Neural cell (in vitro differentiated cells): ENCODE results near the gene MAST1. TPM values are rescaled to one million over a fixed set of nuclear protein-coding genes. Genes with fewer than 3 reads are reported as not detected.

Experiments used
- H2AFZ ChIP-seq: fragments of 200-600, 300-800 bp; sonication (generic), shearing (Covaris generic); 2 replicates; pipeline ENCODE4 v1.6.0; 2014; ENCODE audit warnings: low read depth, mild to moderate bottlenecking, antibody characterized with exemption, low read length, moderate library complexity
- H3F3A ChIP-seq: fragments of 200-600 bp; shearing (Covaris generic); 2 replicates; pipeline ENCODE4 v1.6.1; 2016; ENCODE audit warnings: mild to moderate bottlenecking, moderate library complexity, mixed read lengths, antibody characterized with exemption, low read length; ENCODE audit not compliant: insufficient read depth, poor library complexity, severe bottlenecking
- H3K27ac ChIP-seq: fragments of 200-600, 300-800 bp; sonication (generic), shearing (Covaris generic); 2 replicates; pipeline ENCODE4 v1.5.1; 2014; ENCODE audit warnings: mild to moderate bottlenecking, low read length, moderate library complexity
- H3K27me3 ChIP-seq: fragments of 300-800, 200-600 bp; sonication (generic), shearing (Covaris generic); 2 replicates; pipeline ENCODE4 v1.6.0; 2014; ENCODE audit warnings: mild to moderate bottlenecking, low read depth, low read length, moderate library complexity; ENCODE audit not compliant: insufficient read depth
- H3K36me3 ChIP-seq: fragments of 300-800, 200-600 bp; sonication (generic), shearing (Covaris generic); 2 replicates; pipeline ENCODE4 v1.5.1; 2014; ENCODE audit warnings: mild to moderate bottlenecking, antibody characterized with exemption, low read length, moderate library complexity; ENCODE audit not compliant: insufficient read depth
- H3K4me2 ChIP-seq: fragments of 300-800, 200-600 bp; sonication (generic), shearing (Covaris generic); 2 replicates; pipeline ENCODE4 v1.6.0; 2014; ENCODE audit warnings: mild to moderate bottlenecking, low read length
- H3K4me3 ChIP-seq: fragments of 300-800, 200-600 bp; sonication (generic), shearing (Covaris generic); 2 replicates; pipeline ENCODE4 v1.5.1; 2014; ENCODE audit warnings: mild to moderate bottlenecking, low read length, moderate library complexity
- H3K79me2 ChIP-seq: fragments of 200-600 bp; shearing (Covaris generic); replicated peaks from 2 replicates; pipeline ENCODE4 v1.6.0; 2014; ENCODE audit warnings: mild to moderate bottlenecking, low read length, moderate library complexity; ENCODE audit not compliant: insufficient read depth
- H3K9ac ChIP-seq: fragments of 300-800, 200-600 bp; sonication (generic), shearing (Covaris generic); 2 replicates; pipeline ENCODE4 v1.6.1; 2016; ENCODE audit warnings: mild to moderate bottlenecking, low read length, mixed read lengths
- H3K9me2 ChIP-seq: fragments of 200-600 bp; shearing (Covaris generic); 2 replicates; pipeline ENCODE4 v1.6.1; 2016; ENCODE audit warnings: mild to moderate bottlenecking, low read length, mixed read lengths; ENCODE audit not compliant: insufficient read depth
- H3K9me3 ChIP-seq: fragments of 200-600, 300-800 bp; sonication (generic), shearing (Covaris generic); 2 replicates; pipeline ENCODE4 v1.6.1; 2016; ENCODE audit warnings: mild to moderate bottlenecking, mixed run types, low read length, moderate library complexity, mixed read lengths
- H4K20me1 ChIP-seq: fragments of 200-600 bp; shearing (Covaris generic); 2 replicates; pipeline ENCODE4 v1.6.1; 2016; ENCODE audit warnings: mild to moderate bottlenecking, mixed run types; ENCODE audit not compliant: insufficient read depth
- CTCF ChIP-seq: fragments of 450-650 bp; IDR thresholded peaks from 2 replicates; pipeline ENCODE4 v1.5.1; 2014; ENCODE audit warnings: antibody characterized with exemption, mild to moderate bottlenecking, moderate library complexity; ENCODE audit not compliant: poor library complexity, severe bottlenecking
- EP300 ChIP-seq: fragments of 450-650 bp; conservative IDR thresholded peaks from 2 replicates; pipeline ENCODE4 v1.6.1; 2014; ENCODE audit warnings: antibody characterized with exemption, mild to moderate bottlenecking, moderate library complexity; ENCODE audit not compliant: poor library complexity, severe bottlenecking
- EZH2 ChIP-seq: fragments of 200-600, 300-800 bp; shearing (Covaris generic), sonication (generic); IDR thresholded peaks from 2 replicates; pipeline ENCODE4 v1.6.1; 2014; ENCODE audit warnings: antibody characterized with exemption, low read length, borderline replicate concordance, mild to moderate bottlenecking; ENCODE audit not compliant: insufficient read depth, poor library complexity, severe bottlenecking
- MXI1 ChIP-seq: fragments of 450-650 bp; conservative IDR thresholded peaks from 2 replicates; pipeline ENCODE4 v1.6.1; 2014; ENCODE audit warnings: antibody characterized with exemption, mild to moderate bottlenecking; ENCODE audit not compliant: poor library complexity, severe bottlenecking
- POLR2AphosphoS5 ChIP-seq: IDR thresholded peaks from 2 replicates; pipeline ENCODE4 v1.6.1; 2012
- RAD21 ChIP-seq: fragments of 450-650 bp; conservative IDR thresholded peaks from 2 replicates; pipeline ENCODE4 v1.6.1; 2014; ENCODE audit warnings: antibody characterized with exemption, mild to moderate bottlenecking, moderate library complexity
- REST ChIP-seq: IDR thresholded peaks from 2 replicates; pipeline ENCODE4 v1.6.1; 2012; ENCODE audit warnings: borderline replicate concordance
- SMC3 ChIP-seq: fragments of 450-650 bp; conservative IDR thresholded peaks from 2 replicates; pipeline ENCODE4 v1.6.1; 2014; ENCODE audit warnings: antibody characterized with exemption, mild to moderate bottlenecking, moderate library complexity; ENCODE audit not compliant: poor library complexity
- TAF1 ChIP-seq: IDR thresholded peaks from 2 replicates; pipeline ENCODE4 v1.6.1; 2012; ENCODE audit warnings: low read depth
- polyA plus RNA-seq: library from polyadenylated mRNA; depleted of rRNA; stranded (reverse); fragments of >200 nt; gene quantifications from 2 replicates; pipeline ENCODE4 v1.2.3, GENCODE V29; 2014

Gene MAST1
- polyA plus RNA-seq, 1 donor from 2014 or later = 65.0 TPM

- Histone ChIP-seq H3K79me2 (peaks cover 6% of the 10 kb centered on the region), H3K4me3 (no peak overlapping the region), H3K27ac (no peak overlapping the region), H3K9me3 (no peaks in the 10 kb centered on the region), H3K4me2 (no peak overlapping the region), H3K27me3 (no peaks in the 10 kb centered on the region), H4K20me1 (peaks cover 10% of the 10 kb centered on the region), H2AFZ (no peak overlapping the region), H3K9me2 (no peaks in the 10 kb centered on the region), H3K9ac (no peak overlapping the region), H3F3A (no peaks in the 10 kb centered on the region), H3K36me3 (peaks cover 15% of the 10 kb centered on the region)
- TF ChIP-seq EP300 = no peak
- peak; percentile 93 for TF ChIP-seq CTCF
- no peak for TF ChIP-seq REST
- TF ChIP-seq POLR2AphosphoS5 = no peak
- no peak for TF ChIP-seq TAF1
- TF ChIP-seq SMC3 = peak; percentile 77
- TF ChIP-seq MXI1 = peak; percentile 17
- TF ChIP-seq EZH2 = no peak
- peak; percentile 86 for TF ChIP-seq RAD21
These were observed 9.1 kb downstream of the MAST1 start for GRCh38 chr19:12847159-12848139.

- H3K9me3 ChIP-seq = no peaks in the 10 kb centered on the region
- H3K79me2 ChIP-seq = no peaks in the 10 kb centered on the region
- H3K36me3 ChIP-seq = peaks cover 11% of the 10 kb centered on the region
- no peak overlapping the region for H2AFZ ChIP-seq
- H3K9ac ChIP-seq = no peak overlapping the region
- H3K27me3 ChIP-seq = no peaks in the 10 kb centered on the region
- H3F3A ChIP-seq = no peaks in the 10 kb centered on the region
- no peak for TF ChIP-seq SMC3
- no peak for TF ChIP-seq MXI1
- no peak for TF ChIP-seq POLR2AphosphoS5
- no peak for TF ChIP-seq CTCF
- no peak for TF ChIP-seq EP300
- H3K4me3 ChIP-seq = no peak overlapping the region
- no peak overlapping the region for H3K4me2 ChIP-seq
- no peak overlapping the region for H3K27ac ChIP-seq
- H3K9me2 ChIP-seq = no peaks in the 10 kb centered on the region
- no peaks in the 10 kb centered on the region for H4K20me1 ChIP-seq
These were observed 18.3 kb downstream of the MAST1 start for GRCh38 chr19:12856653-12857052.
